H1 (cell line): ENCODE results near the gene CHSY1. TPM values are rescaled to one million over a fixed set of nuclear protein-coding genes. Genes with fewer than 3 reads are reported as not detected.

ENCODE experiments used
- CTCF ChIA-PET: fragments of 300-600 bp; sonication (Branson Sonifier 250); formaldehyde crosslinking; loops from one replicate; lab custom pipeline; 2021; ENCODE audit not compliant: partially characterized antibody; lab: Charles Lee
- POLR2A ChIA-PET: fragments of 300-600 bp; sonication (Branson Sonifier 250); formaldehyde crosslinking; loops from one replicate; lab custom pipeline; 2021; ENCODE audit warnings: inconsistent platforms; ENCODE audit not compliant: partially characterized antibody; lab: Charles Lee
- DNase-seq, 2 experiments: peaks; one replicate each; pipeline versions ENCODE4 v3.0.0 to v3.0.0-alpha.2; 2010 to 2022; ENCODE audit warnings: low spot score in 2 of 2, low read depth in 1 of 2, mixed read lengths in 1 of 2
- FAIRE-seq: peaks from 2 replicates; lab custom pipeline; 2011; peaks lifted over from hg19 to GRCh38; lab: Jason Lieb, UNC
- H2AFZ ChIP-seq: 2 replicates; pipeline ENCODE4 v1.8.1; 2012; ENCODE audit warnings: low read length, inconsistent platforms
- H2AK5ac ChIP-seq: 2 replicates; pipeline ENCODE4 v1.6.1; 2013; ENCODE audit warnings: low read depth, low read length
- H2BK120ac ChIP-seq: replicated peaks from 2 replicates; pipeline ENCODE3; 2013; ENCODE audit warnings: low read depth, low read length, inconsistent platforms
- H2BK12ac ChIP-seq: 2 replicates; pipeline ENCODE4 v1.6.1; 2013; ENCODE audit warnings: low read depth, low read length
- H2BK15ac ChIP-seq: 2 replicates; pipeline ENCODE4 v1.6.1; 2013; ENCODE audit warnings: low read length
- H2BK20ac ChIP-seq: 2 replicates; pipeline ENCODE4 v1.6.1; 2013; ENCODE audit warnings: low read length
- H2BK5ac ChIP-seq: 2 replicates; pipeline ENCODE4 v1.6.1; 2013; ENCODE audit warnings: low read depth, low read length
- H3K14ac ChIP-seq: 2 replicates; pipeline ENCODE4 v1.6.1; 2013; ENCODE audit warnings: inconsistent platforms; ENCODE audit not compliant: insufficient read length
- H3K18ac ChIP-seq: 2 replicates; pipeline ENCODE4 v1.6.1; 2013; ENCODE audit warnings: low read length; ENCODE audit errors: extremely low read depth
- H3K23ac ChIP-seq: 2 replicates; pipeline ENCODE4 v1.6.1; 2013; ENCODE audit warnings: inconsistent platforms; ENCODE audit not compliant: insufficient read length
- H3K23me2 ChIP-seq: 2 replicates; pipeline ENCODE4 v1.6.1; 2013; ENCODE audit warnings: low read depth, low read length
- H3K27ac ChIP-seq: 2 replicates; pipeline ENCODE4 v1.6.1; 2011; ENCODE audit warnings: low read depth, low read length, inconsistent platforms
- H3K27me3 ChIP-seq, 4 experiments: replicated peaks in 1 of 4; 1 replicate in 1 of 4; 2 replicates in 3 of 4; pipeline versions ENCODE4 v1.6.1 to v1.8.1; 2011 to 2013; ENCODE audit warnings: low read length in 3 of 4, mild to moderate bottlenecking in 3 of 4, inconsistent platforms in 2 of 4, mixed read lengths in 2 of 4, moderate library complexity in 1 of 4; ENCODE audit not compliant: control insufficient read depth in 3 of 4, insufficient read depth in 3 of 4; ENCODE audit errors: extremely low read depth in 1 of 4
- H3K36me3 ChIP-seq, 4 experiments: 2 replicates each; pipeline versions ENCODE4 v1.6.1 to v1.8.1; 2011 to 2013; ENCODE audit warnings: mild to moderate bottlenecking in 4 of 4, low read length in 3 of 4, moderate library complexity in 2 of 4, control low read depth in 1 of 4, inconsistent platforms in 1 of 4; ENCODE audit not compliant: insufficient read depth in 4 of 4, control insufficient read depth in 2 of 4
- H3K4ac ChIP-seq: replicated peaks from 2 replicates; pipeline ENCODE3; 2013; ENCODE audit warnings: low read length, low read depth, mixed read lengths, inconsistent platforms; ENCODE audit not compliant: insufficient read length
- H3K4me1 ChIP-seq, 4 experiments: replicated peaks in 1 of 4; 1 replicate in 1 of 4; 2 replicates in 3 of 4; pipeline versions ENCODE4 v1.6.1 to v1.8.1; 2011 to 2013; ENCODE audit warnings: low read length in 3 of 4, inconsistent platforms in 2 of 4, mixed read lengths in 1 of 4; ENCODE audit not compliant: insufficient read depth in 4 of 4, control insufficient read depth in 3 of 4
- H3K4me2 ChIP-seq, 2 experiments: 2 replicates each; pipeline versions ENCODE4 v1.6.1 to v1.8.1; 2011 to 2013; ENCODE audit warnings: low read depth in 2 of 2, low read length in 2 of 2, control low read depth in 1 of 2, inconsistent platforms in 1 of 2, mild to moderate bottlenecking in 1 of 2; ENCODE audit not compliant: insufficient read depth in 1 of 2
- H3K4me3 ChIP-seq, 4 experiments: fragments of 200-600, 300-600 bp in 1 of 4; sonication (generic), shearing (Covaris generic), sonication (Bioruptor Twin) in 1 of 4; 2 replicates each; pipeline versions ENCODE4 v1.5.1 to v1.8.1; 2011 to 2016; ENCODE audit warnings: low read length in 4 of 4, low read depth in 3 of 4, control low read depth in 2 of 4, inconsistent platforms in 2 of 4, mild to moderate bottlenecking in 2 of 4, mixed read lengths in 1 of 4, moderate library complexity in 1 of 4; ENCODE audit not compliant: insufficient read depth in 2 of 4; ENCODE audit errors: extremely low read depth in 1 of 4
- H3K56ac ChIP-seq: replicated peaks from 2 replicates; pipeline ENCODE3; 2013; ENCODE audit warnings: low read depth, mild to moderate bottlenecking, mixed read lengths, low read length, inconsistent platforms; ENCODE audit not compliant: insufficient read length
- H3K79me1 ChIP-seq: 2 replicates; pipeline ENCODE4 v1.6.1; 2013; ENCODE audit warnings: low read depth, low read length, control low read depth
- H3K79me2 ChIP-seq, 2 experiments: 2 replicates each; pipeline versions ENCODE4 v1.6.1 to v1.8.1; 2012 to 2013; ENCODE audit warnings: low read length in 2 of 2, mild to moderate bottlenecking in 2 of 2, inconsistent platforms in 1 of 2; ENCODE audit not compliant: insufficient read depth in 2 of 2, control insufficient read depth in 1 of 2
- H3K9ac ChIP-seq, 4 experiments: replicated peaks in 1 of 4; 1 replicate in 1 of 4; 2 replicates in 3 of 4; pipeline versions ENCODE4 v1.6.1 to v1.8.1; 2011 to 2013; ENCODE audit warnings: low read depth in 3 of 4, low read length in 3 of 4, control low read depth in 2 of 4, mild to moderate bottlenecking in 2 of 4, moderate library complexity in 2 of 4, inconsistent platforms in 1 of 4; ENCODE audit errors: extremely low read depth in 1 of 4
- H3K9me3 ChIP-seq, 2 experiments: 2 replicates each; pipeline versions ENCODE4 v1.6.1 to v1.8.1; 2012 to 2013; ENCODE audit warnings: mild to moderate bottlenecking in 2 of 2, moderate library complexity in 2 of 2, control low read depth in 1 of 2, inconsistent platforms in 1 of 2, low read depth in 1 of 2, low read length in 1 of 2, mixed read lengths in 1 of 2; ENCODE audit not compliant: insufficient read depth in 2 of 2
- H4K20me1 ChIP-seq, 2 experiments: replicated peaks in 1 of 2; 2 replicates each; pipeline versions ENCODE3 to v1.8.1; 2011 to 2013; ENCODE audit warnings: inconsistent platforms in 2 of 2, low read length in 2 of 2, mild to moderate bottlenecking in 1 of 2; ENCODE audit not compliant: insufficient read depth in 2 of 2, control insufficient read depth in 1 of 2
- H4K5ac ChIP-seq: 2 replicates; pipeline ENCODE4 v1.6.1; 2013; ENCODE audit warnings: low read length, low read depth, mixed read lengths, inconsistent platforms; ENCODE audit not compliant: insufficient read length
- H4K8ac ChIP-seq: 2 replicates; pipeline ENCODE4 v1.8.0; 2013; ENCODE audit warnings: mild to moderate bottlenecking, moderate library complexity, low read length, inconsistent platforms; ENCODE audit not compliant: insufficient read depth; ENCODE audit errors: extremely low read depth
- H4K91ac ChIP-seq: replicated peaks from 2 replicates; pipeline ENCODE3; 2013; ENCODE audit warnings: low read length, mixed read lengths, inconsistent platforms; ENCODE audit not compliant: insufficient read length
- BCL11A ChIP-seq, 2 experiments: IDR thresholded peaks; one replicate each; pipeline ENCODE4 v1.6.1; 2011; ENCODE audit warnings: low read depth in 2 of 2, low read length in 2 of 2, mild to moderate bottlenecking in 2 of 2
- BRCA1 ChIP-seq: IDR thresholded peaks from 2 replicates; pipeline ENCODE4 v1.6.1; 2012; ENCODE audit warnings: low read depth, low read length, improper control_type of control experiment
- CBX8 ChIP-seq: fragments of 300-800, 300-1000 bp; sonication (generic); IDR thresholded peaks from 2 replicates; pipeline ENCODE4 v1.7.1; 2016; ENCODE audit warnings: low read depth, low read length, borderline replicate concordance
- SUZ12 ChIP-seq: fragments of 200-600 bp; sonication (generic); IDR thresholded peaks from 2 replicates; pipeline ENCODE4 v1.6.1; 2012; ENCODE audit warnings: mild to moderate bottlenecking, inconsistent platforms, low read length, moderate library complexity, mixed read lengths
- TAF7 ChIP-seq: optimal IDR thresholded peaks from 2 replicates; pipeline ENCODE3; 2011; ENCODE audit warnings: low read depth, mild to moderate bottlenecking, inconsistent platforms, low read length, moderate library complexity, borderline replicate concordance
- TCF12 ChIP-seq: IDR thresholded peaks from 2 replicates; pipeline ENCODE4 v1.6.1; 2011; ENCODE audit warnings: low read depth, mild to moderate bottlenecking, low read length
- WGBS, 2 experiments: shearing (Covaris generic) in 1 of 2; methylation state at CpG; one replicate each; pipeline versions ENCODE4 v1.1.6 to v1.1.7; 2013 to 2015; ENCODE audit warnings: low lambda C conversion rate in 2 of 2, mixed read lengths in 2 of 2, inconsistent platforms in 1 of 2, low coverage in 1 of 2, missing lambda C conversion rate in 1 of 2; ENCODE audit not compliant: insufficient replicate concordance in 2 of 2, insufficient coverage in 1 of 2, insufficient read length in 1 of 2; ENCODE audit errors: extremely low coverage in 1 of 2, missing lambda C conversion rate in 1 of 2; 5-methylcytosine and 5-hydroxymethylcytosine counted together
- polyA plus RNA-seq, 7 experiments: library from polyadenylated mRNA; depleted of rRNA in 3 of 7; stranded (reverse) in 5 of 7; unstranded in 2 of 7; fragments of >200 nt in 5 of 7; fragments of 200-250 nt in 2 of 7; gene quantifications; 1 replicate in 5 of 7; 2 replicates in 1 of 7; 4 replicates in 1 of 7; pipeline versions ENCODE4 v1.2.1 to v1.2.3, GENCODE V29; 2011 to 2013; ENCODE audit warnings: missing spikeins in 2 of 7, mixed read lengths in 2 of 7
- total RNA-seq: library from RNA; stranded (reverse); fragmentation: NEBNext Ultra II Directional; extraction: Animal tissue kit (Norgen Biotek cat#: 25700); gene quantifications from 2 replicates; pipeline ENCODE4 v1.2.1, GENCODE V29; 2021

Gene CHSY1
- total and polyA plus RNA-seq, 2 of the 8 experiments (the other 6 are each of a cell fraction or from before 2014, with no cell fraction given): 24.9 to 60.7 TPM

GRCh38 chr15:101138913-101139880 lies 112.7 kb downstream of the CHSY1 start:
- no peak overlapping the region for H3K18ac ChIP-seq
- H4K8ac ChIP-seq: no peak overlapping the region
- no peak overlapping the region for H2BK120ac ChIP-seq
- H3K23me2 ChIP-seq: peaks cover 10% of the 10 kb centered on the region
- H4K91ac ChIP-seq: no peak overlapping the region
- no peaks in the 10 kb centered on the region for H3K36me3 ChIP-seq
- ChIA-PET CTCF (interaction anchor here (0.6 to 12.8 kb wide), 8 partner anchors 13 to 485 kb away, joined by 3 to 128 read pairs (median 3); no protein-coding TSS in a partner anchor), POLR2A (interaction anchor here (1.0 kb wide), 1 partner anchor 11 kb away, joined by 3 read pairs; no protein-coding TSS in a partner anchor)
- no peak overlapping the region for H2BK15ac ChIP-seq
- no peak overlapping the region for H3K4me3 ChIP-seq
- peaks cover 0 to 2% of the 10 kb centered on the region in 2 experiments for H4K20me1 ChIP-seq
- FAIRE-seq (no peak), DNase-seq (no peak)
- no peak overlapping the region for H3K9ac ChIP-seq
- no peak overlapping the region for H3K4ac ChIP-seq
- H2BK5ac ChIP-seq: no peak overlapping the region
- H2AK5ac ChIP-seq: no peak overlapping the region
- no peak overlapping the region for H3K56ac ChIP-seq
- H2BK12ac ChIP-seq: 0 out of 2 replicates have a peak overlapping the region, but pooled peaks have one; percentile 77
- H3K4me1 ChIP-seq: peaks cover 0 to 5% (median 0%) of the 10 kb centered on the region in 4 experiments; a peak in 1 of 7 replicates
- no peak overlapping the region for H2BK20ac ChIP-seq
- 93% methylated on average over 21 of the region's 22 CpGs; no CpG with 5 or more reads in 1 of the 2 experiments for WGBS, 2 experiments
- H4K5ac ChIP-seq: no peak overlapping the region
- no peak overlapping the region for H3K23ac ChIP-seq
- H3K27ac ChIP-seq: no peak overlapping the region
- H3K79me1 ChIP-seq: no peaks in the 10 kb centered on the region
- H3K14ac ChIP-seq: no peak overlapping the region
- no peaks in the 10 kb centered on the region; a peak in 1 of 7 replicates for H3K27me3 ChIP-seq
- no peaks in the 10 kb centered on the region for H3K79me2 ChIP-seq
- H2AFZ ChIP-seq: no peak overlapping the region
- H3K9me3 ChIP-seq: peaks cover 0 to 4% of the 10 kb centered on the region in 2 experiments; a peak in 1 of 4 replicates
- H3K4me2 ChIP-seq: no peak overlapping the region
- TF ChIP-seq TAF7 (no peak), TCF12 (no peak), CBX8 (no peak), BRCA1 (no peak), SUZ12 (no peak), BCL11A (IDR thresholded peaks at IDR 0.05; ENCODE audit: low read depth in 2 of 2, low read length in 2 of 2) (no peak)
